WTC11 (cell line): ENCODE measurements around the gene SHPK. TPM values are rescaled to one million over a fixed set of nuclear protein-coding genes. Genes with fewer than 3 reads are reported as not detected.

Source experiments
- ATAC-seq: fragments of 200-7000 bp; cut with Tn5 transposase; 2 replicates; pipeline ENCODE4 v1.10.0; 2021; ENCODE audit warnings: mild to moderate bottlenecking, moderate library complexity
- CTCF ChIA-PET: fragments of 300-600 bp; sonication (Branson Sonifier 250); formaldehyde crosslinking; loops from one replicate; lab custom pipeline; 2021; ENCODE audit warnings: antibody characterized with exemption; lab: Charles Lee
- POLR2A ChIA-PET: fragments of 350-600 bp; sonication (Branson Sonifier 250); formaldehyde crosslinking; loops from one replicate; lab custom pipeline; 2021; ENCODE audit warnings: antibody characterized with exemption; lab: Charles Lee
- DNase-seq: peaks from one replicate; pipeline ENCODE4 v3.0.0; 2021; ENCODE audit warnings: low spot score
- H3K27ac Mint-ChIP-seq: 2 replicates; pipeline ENCODE4 v1.8.0; 2021; ENCODE audit warnings: mixed read lengths
- H3K27me3 Mint-ChIP-seq: 2 replicates; pipeline ENCODE4 v1.8.0; 2021; ENCODE audit warnings: low read depth, mild to moderate bottlenecking, moderate library complexity, mixed read lengths
- H3K36me3 Mint-ChIP-seq: 2 replicates; pipeline ENCODE4 v1.8.0; 2021; ENCODE audit warnings: mixed read lengths
- H3K4me1 Mint-ChIP-seq: 2 replicates; pipeline ENCODE4 v1.8.0; 2022; ENCODE audit warnings: mixed read lengths
- H3K4me3 Mint-ChIP-seq: 2 replicates; pipeline ENCODE4 v1.8.0; 2021; ENCODE audit warnings: mild to moderate bottlenecking, moderate library complexity, mixed read lengths
- H3K9me3 Mint-ChIP-seq: 2 replicates; pipeline ENCODE4 v1.8.0; 2021; ENCODE audit warnings: mixed read lengths
- ELF4 ChIP-seq: sonication (generic); formaldehyde crosslinking; IDR thresholded peaks from 2 replicates; pipeline ENCODE4 v1.8.1; 2022; ENCODE audit warnings: low read depth, mild to moderate bottlenecking, moderate library complexity, missing genetic modification reagents
- FOXJ3 ChIP-seq: sonication (generic); formaldehyde crosslinking; IDR thresholded peaks from 2 replicates; pipeline ENCODE4 v1.9.0; 2021; ENCODE audit warnings: missing genetic modification reagents, mild to moderate bottlenecking, borderline replicate concordance
- MXD4 ChIP-seq: fragments of 250-450 bp; sonication (Bioruptor Pico); IDR thresholded peaks from 2 replicates; pipeline ENCODE4 v1.8.0; 2021; ENCODE audit warnings: mild to moderate bottlenecking, moderate library complexity, borderline replicate concordance
- MYBL2 ChIP-seq: sonication (generic); formaldehyde crosslinking; IDR thresholded peaks from 2 replicates; pipeline ENCODE4 v1.8.1; 2023; ENCODE audit warnings: mild to moderate bottlenecking, moderate library complexity, missing genetic modification reagents
- NFATC4 ChIP-seq: fragments of 250-450 bp; sonication (Bioruptor Pico); IDR thresholded peaks from 2 replicates; pipeline ENCODE4 v1.9.0; 2021; ENCODE audit warnings: mild to moderate bottlenecking
- NR3C1 ChIP-seq: sonication (generic); formaldehyde crosslinking; conservative IDR thresholded peaks from 2 replicates; pipeline ENCODE4 v1.8.1; 2023; ENCODE audit warnings: low read depth, mild to moderate bottlenecking, missing genetic modification reagents
- ZNF232 ChIP-seq: sonication (generic); formaldehyde crosslinking; IDR thresholded peaks from 2 replicates; pipeline ENCODE4 v1.8.0; 2022; ENCODE audit warnings: mild to moderate bottlenecking, missing genetic modification reagents
- ZNF263 ChIP-seq: sonication (generic); formaldehyde crosslinking; IDR thresholded peaks from 2 replicates; pipeline ENCODE4 v1.8.1; 2022; ENCODE audit warnings: low read depth, mild to moderate bottlenecking, moderate library complexity, missing genetic modification reagents
- ZNF671 ChIP-seq: fragments of 250-450 bp; sonication (Bioruptor Pico); IDR thresholded peaks from 2 replicates; pipeline ENCODE4 v1.8.0; 2021; ENCODE audit warnings: mild to moderate bottlenecking
- total RNA-seq: library from RNA; stranded (reverse); gene quantifications from 3 replicates; pipeline ENCODE4 v1.2.3, GENCODE V29; 2021
- TF ChIP-seq, protein P1 (sequence below): sonication (generic); formaldehyde crosslinking; IDR thresholded peaks from 2 replicates; pipeline ENCODE4 v1.8.1; 2022; ENCODE audit warnings: mild to moderate bottlenecking, missing genetic modification reagents, moderate library complexity, borderline replicate concordance
- TF ChIP-seq, protein P2 (sequence below): sonication (generic); formaldehyde crosslinking; IDR thresholded peaks from 2 replicates; pipeline ENCODE4 v1.8.0; 2022; ENCODE audit warnings: mild to moderate bottlenecking, missing genetic modification reagents
- TF ChIP-seq, protein P3 (sequence below): sonication (generic); formaldehyde crosslinking; IDR thresholded peaks from 2 replicates; pipeline ENCODE4 v1.8.1; 2023; ENCODE audit warnings: mild to moderate bottlenecking, missing genetic modification reagents, moderate library complexity
- TF ChIP-seq, protein P4 (sequence below): fragments of 250-450 bp; sonication (Bioruptor Pico); IDR thresholded peaks from 2 replicates; pipeline ENCODE4 v1.9.0; 2021; ENCODE audit warnings: mild to moderate bottlenecking
- TF ChIP-seq, protein P5 (sequence below): fragments of 250-450 bp; sonication (Bioruptor Pico); IDR thresholded peaks from 2 replicates; pipeline ENCODE4 v1.9.0; 2021; ENCODE audit warnings: mild to moderate bottlenecking, borderline replicate concordance
- TF ChIP-seq, protein P6 (sequence below): sonication (generic); formaldehyde crosslinking; IDR thresholded peaks from 2 replicates; pipeline ENCODE4 v1.8.1; 2023; ENCODE audit warnings: mild to moderate bottlenecking, missing genetic modification reagents, moderate library complexity
- TF ChIP-seq, protein P7 (sequence below): sonication (generic); formaldehyde crosslinking; IDR thresholded peaks from 2 replicates; pipeline ENCODE4 v1.8.0; 2023; ENCODE audit warnings: missing genetic modification reagents
- TF ChIP-seq, protein P8 (sequence below): sonication (generic); formaldehyde crosslinking; IDR thresholded peaks from 2 replicates; pipeline ENCODE4 v1.8.1; 2022; ENCODE audit warnings: low read depth, mild to moderate bottlenecking, moderate library complexity, missing genetic modification reagents, borderline replicate concordance

SHPK gene
- total RNA-seq, 1 experiment from 2014 or later: 29.2 TPM

DNA sequence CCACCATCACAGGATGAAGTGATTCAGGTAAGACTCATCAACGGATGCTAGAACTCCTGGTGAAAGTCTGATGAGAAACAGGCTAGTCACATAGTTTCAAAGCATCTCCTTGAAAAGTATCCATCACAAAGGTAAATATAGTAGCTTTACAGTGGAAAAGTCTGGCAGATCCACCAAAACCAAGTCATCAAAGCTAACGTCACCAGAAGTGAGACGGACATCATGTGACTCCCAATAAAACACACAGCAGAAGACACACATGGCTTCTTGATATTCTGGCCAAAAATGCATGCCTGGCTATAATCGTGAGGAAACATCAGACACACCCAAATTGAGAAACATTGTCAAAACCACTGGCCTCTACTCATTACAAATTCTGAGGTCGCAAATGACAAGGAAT is 60.5 kb downstream of the SHPK start:
- Mint-ChIP-seq H3K27me3 (no peaks in the 10 kb centered on the region), H3K27ac (no peak overlapping the region)
- DNase-seq (no peak), ATAC-seq (no peak)
- POLR2A ChIA-PET: no interaction called here
- TF ChIP-seq ZNF671 (CRISPR knock-in tag): no peak
- TF ChIP-seq MXD4: no peak
- TF ChIP-seq, protein P1, sequence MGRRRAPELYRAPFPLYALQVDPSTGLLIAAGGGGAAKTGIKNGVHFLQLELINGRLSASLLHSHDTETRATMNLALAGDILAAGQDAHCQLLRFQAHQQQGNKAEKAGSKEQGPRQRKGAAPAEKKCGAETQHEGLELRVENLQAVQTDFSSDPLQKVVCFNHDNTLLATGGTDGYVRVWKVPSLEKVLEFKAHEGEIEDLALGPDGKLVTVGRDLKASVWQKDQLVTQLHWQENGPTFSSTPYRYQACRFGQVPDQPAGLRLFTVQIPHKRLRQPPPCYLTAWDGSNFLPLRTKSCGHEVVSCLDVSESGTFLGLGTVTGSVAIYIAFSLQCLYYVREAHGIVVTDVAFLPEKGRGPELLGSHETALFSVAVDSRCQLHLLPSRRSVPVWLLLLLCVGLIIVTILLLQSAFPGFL (CRISPR knock-in tag): no peak
- TF ChIP-seq, protein P2, sequence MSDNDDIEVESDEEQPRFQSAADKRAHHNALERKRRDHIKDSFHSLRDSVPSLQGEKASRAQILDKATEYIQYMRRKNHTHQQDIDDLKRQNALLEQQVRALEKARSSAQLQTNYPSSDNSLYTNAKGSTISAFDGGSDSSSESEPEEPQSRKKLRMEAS (CRISPR knock-in tag): no peak
- TF ChIP-seq, protein P3, sequence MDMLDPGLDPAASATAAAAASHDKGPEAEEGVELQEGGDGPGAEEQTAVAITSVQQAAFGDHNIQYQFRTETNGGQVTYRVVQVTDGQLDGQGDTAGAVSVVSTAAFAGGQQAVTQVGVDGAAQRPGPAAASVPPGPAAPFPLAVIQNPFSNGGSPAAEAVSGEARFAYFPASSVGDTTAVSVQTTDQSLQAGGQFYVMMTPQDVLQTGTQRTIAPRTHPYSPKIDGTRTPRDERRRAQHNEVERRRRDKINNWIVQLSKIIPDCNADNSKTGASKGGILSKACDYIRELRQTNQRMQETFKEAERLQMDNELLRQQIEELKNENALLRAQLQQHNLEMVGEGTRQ (CRISPR knock-in tag): no peak
- TF ChIP-seq, protein P4, sequence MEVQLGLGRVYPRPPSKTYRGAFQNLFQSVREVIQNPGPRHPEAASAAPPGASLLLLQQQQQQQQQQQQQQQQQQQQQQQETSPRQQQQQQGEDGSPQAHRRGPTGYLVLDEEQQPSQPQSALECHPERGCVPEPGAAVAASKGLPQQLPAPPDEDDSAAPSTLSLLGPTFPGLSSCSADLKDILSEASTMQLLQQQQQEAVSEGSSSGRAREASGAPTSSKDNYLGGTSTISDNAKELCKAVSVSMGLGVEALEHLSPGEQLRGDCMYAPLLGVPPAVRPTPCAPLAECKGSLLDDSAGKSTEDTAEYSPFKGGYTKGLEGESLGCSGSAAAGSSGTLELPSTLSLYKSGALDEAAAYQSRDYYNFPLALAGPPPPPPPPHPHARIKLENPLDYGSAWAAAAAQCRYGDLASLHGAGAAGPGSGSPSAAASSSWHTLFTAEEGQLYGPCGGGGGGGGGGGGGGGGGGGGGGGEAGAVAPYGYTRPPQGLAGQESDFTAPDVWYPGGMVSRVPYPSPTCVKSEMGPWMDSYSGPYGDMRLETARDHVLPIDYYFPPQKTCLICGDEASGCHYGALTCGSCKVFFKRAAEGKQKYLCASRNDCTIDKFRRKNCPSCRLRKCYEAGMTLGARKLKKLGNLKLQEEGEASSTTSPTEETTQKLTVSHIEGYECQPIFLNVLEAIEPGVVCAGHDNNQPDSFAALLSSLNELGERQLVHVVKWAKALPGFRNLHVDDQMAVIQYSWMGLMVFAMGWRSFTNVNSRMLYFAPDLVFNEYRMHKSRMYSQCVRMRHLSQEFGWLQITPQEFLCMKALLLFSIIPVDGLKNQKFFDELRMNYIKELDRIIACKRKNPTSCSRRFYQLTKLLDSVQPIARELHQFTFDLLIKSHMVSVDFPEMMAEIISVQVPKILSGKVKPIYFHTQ (CRISPR knock-in tag): no peak
- TF ChIP-seq, all 79 proteins: peak for 0
- H3K4me1 Mint-ChIP-seq: no peaks in the 10 kb centered on the region
- H3K4me3 Mint-ChIP-seq: no peak overlapping the region
- CTCF ChIA-PET: no interaction called here
- H3K36me3 Mint-ChIP-seq: peaks cover 12% of the 10 kb centered on the region
- peaks cover 4% of the 10 kb centered on the region; the same call in 1 of the 2 replicates for H3K9me3 Mint-ChIP-seq

DNA sequence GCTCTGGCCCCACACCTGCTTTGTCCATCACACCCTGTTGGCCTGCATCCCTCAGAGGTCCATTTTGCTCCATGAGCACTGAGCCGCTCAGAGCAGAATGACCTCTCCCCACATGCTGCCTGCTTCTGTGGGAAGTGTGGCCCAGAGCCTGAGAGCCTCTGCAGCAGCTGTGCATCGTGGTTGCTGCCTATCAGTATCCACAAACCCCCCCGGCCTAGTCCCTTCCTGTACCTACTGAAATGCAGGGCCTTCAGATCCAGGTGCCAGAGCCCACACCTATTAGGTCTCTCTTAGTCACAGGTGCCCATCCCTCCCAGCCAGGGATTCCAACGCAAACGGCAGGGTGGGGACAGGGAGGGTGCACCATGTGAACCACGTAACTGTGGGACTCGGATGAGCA is 61.8 kb downstream of the SHPK start:
- Mint-ChIP-seq H3K4me1 (no peaks in the 10 kb centered on the region), H3K27me3 (no peaks in the 10 kb centered on the region), H3K9me3 (peaks cover 4% of the 10 kb centered on the region; the same call in 1 of the 2 replicates), H3K27ac (no peak overlapping the region), H3K4me3 (no peak overlapping the region), H3K36me3 (peaks cover 13% of the 10 kb centered on the region)
- ATAC-seq (no peak), DNase-seq (no peak)
- ChIA-PET CTCF (no interaction called here), POLR2A (interaction anchor here (0.6 kb wide), 1 partner anchor 42 kb away, joined by 5 read pairs; no protein-coding TSS in a partner anchor)
- TF ChIP-seq, protein P4 (CRISPR knock-in tag): no peak
- TF ChIP-seq, protein P5, sequence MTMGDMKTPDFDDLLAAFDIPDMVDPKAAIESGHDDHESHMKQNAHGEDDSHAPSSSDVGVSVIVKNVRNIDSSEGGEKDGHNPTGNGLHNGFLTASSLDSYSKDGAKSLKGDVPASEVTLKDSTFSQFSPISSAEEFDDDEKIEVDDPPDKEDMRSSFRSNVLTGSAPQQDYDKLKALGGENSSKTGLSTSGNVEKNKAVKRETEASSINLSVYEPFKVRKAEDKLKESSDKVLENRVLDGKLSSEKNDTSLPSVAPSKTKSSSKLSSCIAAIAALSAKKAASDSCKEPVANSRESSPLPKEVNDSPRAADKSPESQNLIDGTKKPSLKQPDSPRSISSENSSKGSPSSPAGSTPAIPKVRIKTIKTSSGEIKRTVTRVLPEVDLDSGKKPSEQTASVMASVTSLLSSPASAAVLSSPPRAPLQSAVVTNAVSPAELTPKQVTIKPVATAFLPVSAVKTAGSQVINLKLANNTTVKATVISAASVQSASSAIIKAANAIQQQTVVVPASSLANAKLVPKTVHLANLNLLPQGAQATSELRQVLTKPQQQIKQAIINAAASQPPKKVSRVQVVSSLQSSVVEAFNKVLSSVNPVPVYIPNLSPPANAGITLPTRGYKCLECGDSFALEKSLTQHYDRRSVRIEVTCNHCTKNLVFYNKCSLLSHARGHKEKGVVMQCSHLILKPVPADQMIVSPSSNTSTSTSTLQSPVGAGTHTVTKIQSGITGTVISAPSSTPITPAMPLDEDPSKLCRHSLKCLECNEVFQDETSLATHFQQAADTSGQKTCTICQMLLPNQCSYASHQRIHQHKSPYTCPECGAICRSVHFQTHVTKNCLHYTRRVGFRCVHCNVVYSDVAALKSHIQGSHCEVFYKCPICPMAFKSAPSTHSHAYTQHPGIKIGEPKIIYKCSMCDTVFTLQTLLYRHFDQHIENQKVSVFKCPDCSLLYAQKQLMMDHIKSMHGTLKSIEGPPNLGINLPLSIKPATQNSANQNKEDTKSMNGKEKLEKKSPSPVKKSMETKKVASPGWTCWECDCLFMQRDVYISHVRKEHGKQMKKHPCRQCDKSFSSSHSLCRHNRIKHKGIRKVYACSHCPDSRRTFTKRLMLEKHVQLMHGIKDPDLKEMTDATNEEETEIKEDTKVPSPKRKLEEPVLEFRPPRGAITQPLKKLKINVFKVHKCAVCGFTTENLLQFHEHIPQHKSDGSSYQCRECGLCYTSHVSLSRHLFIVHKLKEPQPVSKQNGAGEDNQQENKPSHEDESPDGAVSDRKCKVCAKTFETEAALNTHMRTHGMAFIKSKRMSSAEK (CRISPR knock-in tag): no peak
- TF ChIP-seq, protein P6, sequence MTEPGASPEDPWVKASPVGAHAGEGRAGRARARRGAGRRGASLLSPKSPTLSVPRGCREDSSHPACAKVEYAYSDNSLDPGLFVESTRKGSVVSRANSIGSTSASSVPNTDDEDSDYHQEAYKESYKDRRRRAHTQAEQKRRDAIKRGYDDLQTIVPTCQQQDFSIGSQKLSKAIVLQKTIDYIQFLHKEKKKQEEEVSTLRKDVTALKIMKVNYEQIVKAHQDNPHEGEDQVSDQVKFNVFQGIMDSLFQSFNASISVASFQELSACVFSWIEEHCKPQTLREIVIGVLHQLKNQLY (CRISPR knock-in tag): no peak
- TF ChIP-seq ZNF263 (CRISPR knock-in tag): no peak
- TF ChIP-seq NR3C1: no peak
- no peak for TF ChIP-seq NFATC4 (CRISPR knock-in tag)
- no peak for TF ChIP-seq ZNF232 (CRISPR knock-in tag)
- TF ChIP-seq ELF4 (CRISPR knock-in tag): no peak
- TF ChIP-seq, protein P7, sequence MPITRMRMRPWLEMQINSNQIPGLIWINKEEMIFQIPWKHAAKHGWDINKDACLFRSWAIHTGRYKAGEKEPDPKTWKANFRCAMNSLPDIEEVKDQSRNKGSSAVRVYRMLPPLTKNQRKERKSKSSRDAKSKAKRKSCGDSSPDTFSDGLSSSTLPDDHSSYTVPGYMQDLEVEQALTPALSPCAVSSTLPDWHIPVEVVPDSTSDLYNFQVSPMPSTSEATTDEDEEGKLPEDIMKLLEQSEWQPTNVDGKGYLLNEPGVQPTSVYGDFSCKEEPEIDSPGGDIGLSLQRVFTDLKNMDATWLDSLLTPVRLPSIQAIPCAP (CRISPR knock-in tag): no peak
- no peak for TF ChIP-seq FOXJ3 (CRISPR knock-in tag)
- TF ChIP-seq, protein P8, sequence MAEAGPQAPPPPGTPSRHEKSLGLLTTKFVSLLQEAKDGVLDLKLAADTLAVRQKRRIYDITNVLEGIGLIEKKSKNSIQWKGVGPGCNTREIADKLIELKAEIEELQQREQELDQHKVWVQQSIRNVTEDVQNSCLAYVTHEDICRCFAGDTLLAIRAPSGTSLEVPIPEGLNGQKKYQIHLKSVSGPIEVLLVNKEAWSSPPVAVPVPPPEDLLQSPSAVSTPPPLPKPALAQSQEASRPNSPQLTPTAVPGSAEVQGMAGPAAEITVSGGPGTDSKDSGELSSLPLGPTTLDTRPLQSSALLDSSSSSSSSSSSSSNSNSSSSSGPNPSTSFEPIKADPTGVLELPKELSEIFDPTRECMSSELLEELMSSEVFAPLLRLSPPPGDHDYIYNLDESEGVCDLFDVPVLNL (CRISPR knock-in tag): no peak
- TF ChIP-seq MYBL2 (CRISPR knock-in tag): no peak
